Kidney (tissue), 14 donors: ENCODE measurements around the gene SIM2. TPM values are rescaled to one million over a fixed set of nuclear protein-coding genes. Genes with fewer than 3 reads are reported as not detected.

Experiments
- DNase-seq, 5 donors: peaks; one replicate each; pipeline ENCODE4 v3.0.0-alpha.2; 2013 to 2020
- FAIRE-seq: peaks from 2 replicates; lab custom pipeline; 2012; peaks lifted over from hg19 to GRCh38; lab: Jason Lieb, UNC
- H3K27ac ChIP-seq, 2 donors: one replicate each; pipeline ENCODE4 v1.7.0; 2013; ENCODE audit warnings: low read depth in 2 of 2, low read length in 2 of 2, inconsistent platforms in 1 of 2
- H3K27me3 ChIP-seq: one replicate; pipeline ENCODE4 v1.7.1; 2013; ENCODE audit warnings: low read length, inconsistent platforms; ENCODE audit not compliant: control insufficient read depth, insufficient read depth
- H3K36me3 ChIP-seq, 3 donors: one replicate each; pipeline versions ENCODE4 v1.7.0 to v1.7.1; 2013; ENCODE audit warnings: low read length in 3 of 3, control low read depth in 1 of 3, inconsistent platforms in 1 of 3; ENCODE audit not compliant: insufficient read depth in 3 of 3, control insufficient read depth in 2 of 3
- H3K4me1 ChIP-seq, 3 donors: one replicate each; pipeline versions ENCODE4 v1.7.0 to v1.7.1; 2013; ENCODE audit warnings: low read length in 3 of 3, inconsistent platforms in 1 of 3, low read depth in 1 of 3; ENCODE audit not compliant: control insufficient read depth in 2 of 3, insufficient read depth in 2 of 3
- H3K4me3 ChIP-seq, 3 donors: one replicate each; pipeline versions ENCODE4 v1.7.0 to v1.8.1; 2013; ENCODE audit warnings: low read length in 3 of 3, control low read depth in 1 of 3, inconsistent platforms in 1 of 3
- H3K9ac ChIP-seq, 3 donors: one replicate each; pipeline versions ENCODE4 v1.7.0 to v1.7.1; 2013; ENCODE audit warnings: low read length in 3 of 3, control low read depth in 1 of 3, inconsistent platforms in 1 of 3
- H3K9me3 ChIP-seq, 3 donors: one replicate each; pipeline versions ENCODE4 v1.7.0 to v1.7.1; 2013; ENCODE audit warnings: low read length in 3 of 3, control low read depth in 1 of 3, inconsistent platforms in 1 of 3; ENCODE audit not compliant: control insufficient read depth in 2 of 3, insufficient read depth in 1 of 3
- CTCF ChIP-seq: IDR thresholded peaks from 3 replicates; pipeline ENCODE4 v1.5.1; 2012; ENCODE audit warnings: mild to moderate bottlenecking, moderate library complexity, borderline replicate concordance; ENCODE audit not compliant: insufficient read depth; ENCODE audit errors: extremely low read depth
- intact Hi-C: fragments of 100-400 bp; cut with DNase I; formaldehyde crosslinking; loops from one replicate; pipeline ENCODE4 v1.11.1; 2022
- polyA plus RNA-seq: library from polyadenylated mRNA; stranded (reverse); fragments of 350-450 nt; fragmentation: Illumina TruSeq; extraction: RNeasy Lipid Tissue Mini Kit (QIAGEN cat#74804); gene quantifications from one replicate; pipeline ENCODE4 v1.2.3, GENCODE V29; 2014; ENCODE audit warnings: low read depth, low replicate concordance; ENCODE audit not compliant: insufficient read depth
- total RNA-seq: library from RNA; stranded (reverse); fragmentation: NEBNext Ultra II Directional; extraction: Animal tissue kit (Norgen Biotek cat#: 25700); gene quantifications from one replicate; pipeline ENCODE4 v1.2.1, GENCODE V29; 2021
- donor health status: control.
- donor health status: control.
- donor health status: control.
- donor health status: control.
- donor health status: control.
- donor health status: DM: yes; HTN: yes; CAD: no.
- donor health status: Normal renal cell carcinoma (clear cell type).

Gene SIM2
- total and polyA plus RNA-seq, 2 donors from 2014 or later: 6.5 to 71.3 TPM

- Histone ChIP-seq H3K27ac (no peak overlapping the region), H3K9me3 (no peaks in the 10 kb centered on the region), H3K27me3 (peaks cover 20% of the 10 kb centered on the region), H3K4me3 (no peak overlapping the region), H3K4me1 (no peaks in the 10 kb centered on the region), H3K9ac (no peak overlapping the region), H3K36me3 (no peaks in the 10 kb centered on the region)
- no peak for TF ChIP-seq CTCF
- intact Hi-C loops: no loop called here
- FAIRE-seq: no peak
- peak in 2 of 5 donors; percentile 41 to 91 for DNase-seq
Observed at GRCh38 chr21:36718951-36719501, 20.1 kb downstream of the SIM2 start.

- DNase-seq: peak in 2 of 5 donors; percentile 31 to 75
- peaks cover 15% of the 10 kb centered on the region for H3K27me3 ChIP-seq
Observed at GRCh38 chr21:36719614-36720013, 20.7 kb downstream of the SIM2 start.

GRCh38 chr21:36721817-36722216, 22.9 kb downstream of the SIM2 start:
- H3K9ac ChIP-seq: no peak overlapping the region

More at GRCh38 chr21:36719614-36720013, 20.7 kb downstream of the SIM2 start:
- no peak for TF ChIP-seq CTCF
- H3K9ac ChIP-seq: no peak overlapping the region
- no peaks in the 10 kb centered on the region for H3K9me3 ChIP-seq
- H3K4me1 ChIP-seq: no peaks in the 10 kb centered on the region
- no peak for FAIRE-seq
- no peaks in the 10 kb centered on the region for H3K36me3 ChIP-seq
- no peak overlapping the region for H3K4me3 ChIP-seq
- H3K27ac ChIP-seq: no peak overlapping the region
- intact Hi-C loops: no loop called here

More at GRCh38 chr21:36721817-36722216, 22.9 kb downstream of the SIM2 start:
- Histone ChIP-seq H3K27me3 (no peaks in the 10 kb centered on the region), H3K9me3 (no peaks in the 10 kb centered on the region), H3K27ac (no peak overlapping the region), H3K4me3 (no peak overlapping the region), H3K4me1 (no peaks in the 10 kb centered on the region), H3K36me3 (no peaks in the 10 kb centered on the region)
- FAIRE-seq: no peak
- DNase-seq: peak in 2 of 5 donors; percentile 15 to 20
- TF ChIP-seq CTCF: no peak
- intact Hi-C loops: no loop called here
